HK-2 (cell line): ENCODE results near the gene SLC19A1.
A peak's percentile ranks its signal among the peaks of the same experiment; 100 is the strongest.

ENCODE experiments used
- DNase-seq: peaks from one replicate; pipeline ENCODE4 v3.0.0-alpha.2; 2018; ENCODE audit not compliant: unreplicated experiment

The SLC19A1 gene

GRCh38 chr21:45455674-45456583, 86.3 kb downstream of the SLC19A1 start:
- DNase-seq: no peak

- DNase-seq: peak; percentile 38
Observed at GRCh38 chr21:45454926-45455673, 87.1 kb downstream of the SLC19A1 start.

- no peak for DNase-seq
Observed at GRCh38 chr21:45454060-45454925, 87.9 kb downstream of the SLC19A1 start.

GRCh38 chr21:45453308-45453950, 88.8 kb downstream of the SLC19A1 start:
- DNase-seq: no peak

GRCh38 chr21:45452696-45453307, 89.4 kb downstream of the SLC19A1 start:
- DNase-seq: no peak

GRCh38 chr21:45451771-45452182, 90.5 kb downstream of the SLC19A1 start:
- DNase-seq: no peak

- no peak for DNase-seq
Observed at GRCh38 chr21:45451091-45451740, 91.0 kb downstream of the SLC19A1 start.

GRCh38 chr21:45450423-45451090, 91.7 kb downstream of the SLC19A1 start:
- DNase-seq: no peak

- no peak for DNase-seq
Observed at GRCh38 chr21:45449658-45450422, 92.4 kb downstream of the SLC19A1 start.

- no peak for DNase-seq
Observed at GRCh38 chr21:45448810-45449657, 93.2 kb downstream of the SLC19A1 start.

GRCh38 chr21:45448283-45448809, 93.9 kb downstream of the SLC19A1 start:
- DNase-seq: no peak
